Calu3 (cell line): Measurements from ENCODE around the gene PSMD1. TPM values are rescaled to one million over a fixed set of nuclear protein-coding genes. Genes with fewer than 3 reads are reported as not detected.

Source experiments
- BruUV-seq: library from RNA; stranded (reverse); fragments of 400-500 nt; replicated peaks from 2 replicates; lab custom pipeline; 2021; lab: Mats Ljungman, UMichigan
- CTCF ChIA-PET: fragments of 300-600 bp; sonication (Branson Sonifier 250); formaldehyde crosslinking; loops from one replicate; lab custom pipeline; 2022; ENCODE audit warnings: antibody characterized with exemption; lab: Charles Lee
- DNase-seq: peaks from one replicate; pipeline ENCODE4 v3.0.0; 2022
- H3K27ac Mint-ChIP-seq: one replicate; pipeline ENCODE4 v1.8.0; 2022; ENCODE audit warnings: mixed read lengths; ENCODE audit not compliant: unreplicated experiment
- H3K27me3 Mint-ChIP-seq: one replicate; pipeline ENCODE4 v1.8.0; 2022; ENCODE audit warnings: mixed read lengths; ENCODE audit not compliant: unreplicated experiment
- H3K36me3 Mint-ChIP-seq: one replicate; pipeline ENCODE4 v1.8.0; 2022; ENCODE audit warnings: mild to moderate bottlenecking, moderate library complexity, mixed read lengths; ENCODE audit not compliant: insufficient read depth, unreplicated experiment
- H3K4me1 Mint-ChIP-seq: one replicate; pipeline ENCODE4 v1.8.0; 2022; ENCODE audit warnings: mild to moderate bottlenecking, low read depth, mixed read lengths; ENCODE audit not compliant: unreplicated experiment
- H3K4me3 Mint-ChIP-seq: one replicate; pipeline ENCODE4 v1.8.0; 2022; ENCODE audit warnings: mild to moderate bottlenecking, low read depth, moderate library complexity, mixed read lengths; ENCODE audit not compliant: unreplicated experiment
- H3K9me3 Mint-ChIP-seq: one replicate; pipeline ENCODE4 v1.8.0; 2022; ENCODE audit warnings: low read depth, mixed read lengths; ENCODE audit not compliant: unreplicated experiment
- intact Hi-C: fragments of 100-400 bp; cut with micrococcal nuclease; formaldehyde crosslinking; loops from one replicate; pipeline ENCODE4 v1.10.0; 2022; ENCODE audit not compliant: unreplicated experiment
- total RNA-seq: library from RNA; stranded (reverse); gene quantifications from 2 replicates; pipeline ENCODE4 v1.2.3, GENCODE V29; 2022
- TF ChIP-seq, protein P1 (sequence below): fragments of 200-600 bp; IDR thresholded peaks from one replicate; pipeline ENCODE4 v1.8.0; 2022; ENCODE audit warnings: antibody characterized with exemption; ENCODE audit not compliant: unreplicated experiment

PSMD1 gene
- total RNA-seq, 1 experiment from 2014 or later = 135 TPM

DNA sequence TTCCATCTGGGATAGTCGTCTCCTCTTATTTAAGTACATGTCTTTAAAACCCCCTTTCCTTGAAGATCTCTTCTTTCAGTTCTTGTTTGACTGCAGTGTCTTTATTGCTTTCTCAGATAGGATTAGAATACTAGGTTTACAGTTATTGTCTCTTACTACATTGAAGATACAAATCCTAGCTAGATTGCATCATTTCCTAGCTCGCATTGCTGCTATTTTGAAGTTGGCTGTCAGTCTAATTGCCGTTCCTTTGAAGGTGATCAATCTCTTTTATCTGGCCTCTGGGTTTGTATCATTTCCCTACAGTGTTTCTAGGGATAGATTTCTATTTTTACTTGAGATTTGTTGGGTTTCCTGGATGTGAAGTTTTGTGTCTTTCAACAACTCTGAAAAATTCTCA is 162.6 kb downstream of the PSMD1 start:
- TF ChIP-seq, protein P1, sequence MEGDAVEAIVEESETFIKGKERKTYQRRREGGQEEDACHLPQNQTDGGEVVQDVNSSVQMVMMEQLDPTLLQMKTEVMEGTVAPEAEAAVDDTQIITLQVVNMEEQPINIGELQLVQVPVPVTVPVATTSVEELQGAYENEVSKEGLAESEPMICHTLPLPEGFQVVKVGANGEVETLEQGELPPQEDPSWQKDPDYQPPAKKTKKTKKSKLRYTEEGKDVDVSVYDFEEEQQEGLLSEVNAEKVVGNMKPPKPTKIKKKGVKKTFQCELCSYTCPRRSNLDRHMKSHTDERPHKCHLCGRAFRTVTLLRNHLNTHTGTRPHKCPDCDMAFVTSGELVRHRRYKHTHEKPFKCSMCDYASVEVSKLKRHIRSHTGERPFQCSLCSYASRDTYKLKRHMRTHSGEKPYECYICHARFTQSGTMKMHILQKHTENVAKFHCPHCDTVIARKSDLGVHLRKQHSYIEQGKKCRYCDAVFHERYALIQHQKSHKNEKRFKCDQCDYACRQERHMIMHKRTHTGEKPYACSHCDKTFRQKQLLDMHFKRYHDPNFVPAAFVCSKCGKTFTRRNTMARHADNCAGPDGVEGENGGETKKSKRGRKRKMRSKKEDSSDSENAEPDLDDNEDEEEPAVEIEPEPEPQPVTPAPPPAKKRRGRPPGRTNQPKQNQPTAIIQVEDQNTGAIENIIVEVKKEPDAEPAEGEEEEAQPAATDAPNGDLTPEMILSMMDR = no peak
- H3K36me3 Mint-ChIP-seq = no peaks in the 10 kb centered on the region
- H3K4me1 Mint-ChIP-seq = no peaks in the 10 kb centered on the region
- no peak overlapping the region for H3K27ac Mint-ChIP-seq
- H3K4me3 Mint-ChIP-seq = no peak overlapping the region
- CTCF ChIA-PET = no interaction called here
- H3K9me3 Mint-ChIP-seq = no peaks in the 10 kb centered on the region
- DNase-seq = no peak
- intact Hi-C loops = no loop called here
- BruUV-seq = no TSS peak
- no peaks in the 10 kb centered on the region for H3K27me3 Mint-ChIP-seq

DNA sequence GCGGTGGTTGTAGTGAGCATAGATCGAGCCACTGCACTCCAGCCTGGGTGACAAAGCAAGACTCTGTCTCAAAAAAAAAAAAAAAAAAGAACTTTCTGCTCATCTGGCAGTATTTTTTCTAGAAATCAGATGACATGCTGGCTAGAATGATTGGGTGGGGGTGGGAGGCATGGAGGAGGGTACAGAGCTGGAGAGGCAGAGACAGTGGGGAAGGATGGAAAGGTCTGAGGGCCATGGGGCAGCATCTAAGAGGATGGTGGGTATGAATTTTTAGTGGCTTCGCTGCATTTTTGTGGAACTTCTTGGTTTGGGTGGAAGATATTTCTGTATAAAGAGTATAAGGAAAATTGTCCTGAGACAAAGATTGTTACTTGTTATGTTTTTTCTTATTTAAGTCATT is 165.1 kb downstream of the PSMD1 start:
- no peak overlapping the region for H3K27ac Mint-ChIP-seq
- no peak for DNase-seq
- no peaks in the 10 kb centered on the region for H3K27me3 Mint-ChIP-seq
- intact Hi-C loops = no loop called here
- TF ChIP-seq, protein P1 = no peak
- CTCF ChIA-PET = no interaction called here
- H3K9me3 Mint-ChIP-seq = no peaks in the 10 kb centered on the region
- H3K4me3 Mint-ChIP-seq = no peak overlapping the region
- no TSS peak for BruUV-seq
- no peaks in the 10 kb centered on the region for H3K4me1 Mint-ChIP-seq
- no peaks in the 10 kb centered on the region for H3K36me3 Mint-ChIP-seq

Other genes with a start within 250 kb of the PSMD1 start
- gene ITM2C, start 191.9 kb upstream of the PSMD1 start, total RNA-seq = 55.0 and 57.1 TPM in 2 replicates
- not detected in 2 replicates for gene GPR55, start 131.6 kb upstream of the PSMD1 start, total RNA-seq
- not detected in 2 replicates for gene SPATA3, start 60.7 kb upstream of the PSMD1 start, total RNA-seq
- 0.66 and 0.83 TPM in 2 replicates for gene C2orf72, start 19.3 kb upstream of the PSMD1 start, total RNA-seq
- not detected in 2 replicates for gene HTR2B, start 68.2 kb downstream of the PSMD1 start, total RNA-seq
- gene ARMC9, start 141.8 kb downstream of the PSMD1 start, total RNA-seq = 12.8 and 13.6 TPM in 2 replicates